GM18873 (cell line): ENCODE measurements around the gene SP6.

Experiments
- ATAC-seq: cut with Tn5 transposase; IDR thresholded peaks from one replicate; pipeline ENCODE4 v1.9.1; 2021; ENCODE audit warnings: mild to moderate bottlenecking, moderate library complexity, moderate number of reproducible peaks; ENCODE audit not compliant: unreplicated experiment, low FRiP score

Gene SP6

GRCh38 chr17:47879776-47880454, 29.0 kb upstream of the SP6 start:
- no peak for ATAC-seq

DNA sequence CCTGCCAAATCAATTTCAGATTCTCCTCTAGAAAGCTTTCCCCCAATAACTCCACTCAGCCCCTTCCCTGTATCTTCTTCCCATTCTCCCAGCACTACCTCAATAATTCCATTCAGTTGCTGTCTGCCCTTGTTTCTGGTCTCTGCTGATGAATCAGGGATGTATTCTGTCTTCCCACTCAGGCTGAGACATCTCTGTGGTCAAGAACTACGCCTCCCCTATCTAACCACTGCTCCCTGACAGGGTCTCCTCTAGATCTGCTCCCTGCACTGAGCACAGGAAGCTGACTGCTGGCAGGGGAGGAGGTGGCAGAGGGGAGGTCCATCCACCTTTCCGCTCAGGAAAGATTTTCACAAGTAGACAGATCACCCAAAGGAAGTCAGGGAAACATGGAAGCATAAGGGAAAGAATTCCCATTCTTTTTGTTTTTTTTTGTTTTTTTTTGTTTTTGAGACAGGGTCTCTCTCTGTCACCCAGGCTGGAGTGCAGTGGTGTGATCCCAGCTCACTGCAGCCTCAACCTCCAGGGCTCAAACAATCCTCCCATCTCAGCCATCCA, 28.1 kb upstream of the SP6 start:
- ATAC-seq, result no peak

GRCh38 chr17:47878203-47879027, 27.5 kb upstream of the SP6 start:
- ATAC-seq, result no peak

DNA sequence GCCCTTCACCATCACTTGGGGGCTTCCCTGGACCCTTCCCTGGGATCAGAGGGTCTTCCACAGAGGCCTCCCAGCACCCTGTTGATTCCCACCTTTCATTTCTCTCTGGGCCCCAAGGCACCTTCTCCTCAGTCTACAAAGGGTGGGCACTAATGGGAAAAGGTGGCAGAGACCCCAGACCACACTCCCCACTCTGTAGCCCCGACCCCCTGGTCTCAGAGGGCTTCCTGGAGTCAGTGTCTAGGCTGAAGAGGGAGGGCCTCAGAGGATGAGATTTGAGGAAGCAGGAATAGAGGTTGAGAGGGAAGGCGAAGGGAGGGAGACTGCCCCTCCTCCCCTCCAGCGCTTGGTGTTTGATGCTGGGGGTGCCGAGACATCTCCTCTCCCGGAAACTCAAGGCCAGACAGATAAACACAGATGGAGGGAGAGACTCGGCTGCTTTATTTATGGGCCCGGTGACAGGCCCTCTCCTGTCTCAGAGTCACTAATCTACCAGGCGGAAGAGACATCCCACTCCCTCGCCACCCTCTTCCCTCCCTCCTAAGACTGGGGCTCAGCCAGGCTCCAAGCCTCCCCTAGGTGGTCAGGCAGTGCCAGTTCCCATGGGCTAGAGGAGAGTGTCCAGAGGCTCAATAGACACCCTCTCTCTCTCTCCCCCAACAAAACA, 26.5 kb upstream of the SP6 start:
- ATAC-seq, result no peak

DNA sequence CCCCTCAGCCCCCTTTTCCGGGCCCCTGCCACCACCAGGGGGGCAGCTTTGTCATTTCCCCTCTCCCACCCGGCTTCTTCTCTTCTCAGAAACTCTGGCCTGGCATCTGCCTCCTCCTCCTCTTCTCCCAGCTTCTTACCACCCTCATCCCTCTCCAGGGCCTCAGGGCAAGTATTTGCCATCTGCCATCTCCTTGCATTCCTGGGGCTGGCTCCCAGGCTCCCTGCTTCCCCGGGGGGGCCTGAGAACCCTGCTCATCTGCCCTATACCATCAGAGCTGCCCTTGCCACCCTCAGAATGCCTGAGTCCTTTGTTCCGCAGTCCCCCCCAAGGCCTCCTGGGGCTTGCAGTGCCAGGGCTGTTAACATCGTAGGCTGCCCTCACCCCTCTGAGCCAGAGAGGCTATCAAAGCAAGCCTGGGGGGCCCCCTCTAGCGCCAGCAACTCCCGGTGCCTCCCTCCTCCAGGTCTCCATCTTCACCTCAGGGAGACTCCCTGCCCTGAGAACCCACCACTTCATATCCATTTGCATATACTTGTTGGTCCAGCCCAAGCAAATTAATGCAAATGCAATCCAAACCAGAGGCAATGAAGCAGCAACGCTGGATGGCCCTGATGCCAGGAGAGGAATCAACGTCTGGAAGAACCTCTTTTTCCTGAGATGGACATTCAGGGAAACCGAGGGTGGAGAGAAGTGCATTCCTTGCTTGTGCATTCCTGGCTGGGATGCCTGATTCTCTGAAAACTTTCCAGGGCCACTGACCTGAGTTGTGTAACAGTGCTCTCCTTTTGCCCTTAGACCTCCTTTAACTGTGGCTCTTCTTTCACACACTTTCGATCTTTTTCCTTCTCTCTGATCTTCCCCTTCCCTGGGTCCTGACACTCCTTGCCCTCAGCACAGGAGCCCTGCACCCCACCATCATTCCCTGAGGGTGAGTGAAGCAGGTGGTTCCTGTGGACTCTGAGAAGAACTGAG, 24.3 kb upstream of the SP6 start:
- no peak for ATAC-seq

DNA sequence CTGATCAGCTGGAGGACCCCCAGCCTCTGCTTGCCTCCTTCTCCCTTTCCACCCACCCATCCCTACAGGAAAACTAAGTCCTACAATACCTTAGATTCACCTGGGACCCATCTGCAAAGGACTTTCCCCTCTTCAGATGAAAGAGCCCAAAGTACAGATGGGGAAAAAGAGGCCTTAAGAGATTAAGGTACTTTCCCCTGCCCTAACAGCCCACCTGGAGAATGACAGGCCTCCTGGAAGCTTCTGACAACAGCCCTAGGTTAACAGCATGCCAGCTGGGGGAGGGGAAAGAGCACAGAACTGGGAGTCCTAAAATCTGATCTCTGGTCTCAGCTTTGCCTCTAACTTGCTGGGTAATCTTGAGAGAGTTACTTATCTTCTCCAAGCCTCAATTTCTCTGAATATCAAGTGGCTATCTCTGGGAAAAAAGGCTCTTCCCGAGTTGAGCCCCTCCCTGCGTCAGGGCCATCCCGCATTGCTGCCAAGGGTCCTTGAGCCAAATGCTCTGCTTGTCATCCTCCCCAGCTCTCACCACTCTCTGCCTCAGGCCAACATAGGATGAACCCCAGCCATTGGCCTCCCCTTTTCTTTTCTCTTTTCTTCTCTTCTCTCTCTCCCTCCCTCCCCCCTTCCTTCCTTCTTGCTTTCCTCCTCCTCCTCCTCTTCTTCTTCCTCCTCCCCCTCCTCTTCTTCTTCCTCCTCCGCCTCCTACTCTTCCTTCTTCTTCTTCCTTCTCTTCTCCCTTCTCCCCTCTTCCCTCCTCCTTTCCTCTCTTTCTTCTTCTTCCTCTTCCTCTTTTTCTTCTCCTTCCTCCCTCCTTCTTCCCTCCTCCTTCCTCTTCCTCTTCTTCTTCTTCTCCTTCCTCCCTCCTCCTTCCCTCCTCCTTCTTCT, 22.5 kb upstream of the SP6 start:
- ATAC-seq, result no peak

DNA sequence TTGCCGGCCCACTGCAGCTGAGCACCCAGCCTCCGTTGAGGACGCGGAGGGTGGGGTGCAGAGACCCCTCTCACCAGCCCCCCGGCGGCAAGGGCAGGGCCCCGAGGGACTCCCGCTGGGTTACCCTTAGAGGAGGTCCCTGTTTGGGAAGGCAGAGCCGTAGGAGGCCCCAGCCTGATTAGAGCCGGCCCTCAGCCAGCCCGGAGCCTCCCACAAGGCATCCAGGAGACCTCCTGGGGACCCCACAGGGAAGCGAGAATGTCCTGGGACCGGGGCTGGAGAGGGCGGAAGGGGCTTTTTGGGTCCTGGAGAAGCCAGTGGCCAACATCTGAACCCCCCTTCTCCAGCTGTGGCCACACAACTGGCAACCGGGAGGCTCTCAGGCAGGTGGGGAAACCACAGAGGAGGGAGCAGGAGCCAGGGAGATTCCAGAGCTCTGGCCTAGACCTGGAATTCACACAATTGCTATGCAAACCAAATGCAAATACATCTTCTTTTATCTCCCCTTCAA, 21.7 kb upstream of the SP6 start:
- no peak for ATAC-seq

DNA sequence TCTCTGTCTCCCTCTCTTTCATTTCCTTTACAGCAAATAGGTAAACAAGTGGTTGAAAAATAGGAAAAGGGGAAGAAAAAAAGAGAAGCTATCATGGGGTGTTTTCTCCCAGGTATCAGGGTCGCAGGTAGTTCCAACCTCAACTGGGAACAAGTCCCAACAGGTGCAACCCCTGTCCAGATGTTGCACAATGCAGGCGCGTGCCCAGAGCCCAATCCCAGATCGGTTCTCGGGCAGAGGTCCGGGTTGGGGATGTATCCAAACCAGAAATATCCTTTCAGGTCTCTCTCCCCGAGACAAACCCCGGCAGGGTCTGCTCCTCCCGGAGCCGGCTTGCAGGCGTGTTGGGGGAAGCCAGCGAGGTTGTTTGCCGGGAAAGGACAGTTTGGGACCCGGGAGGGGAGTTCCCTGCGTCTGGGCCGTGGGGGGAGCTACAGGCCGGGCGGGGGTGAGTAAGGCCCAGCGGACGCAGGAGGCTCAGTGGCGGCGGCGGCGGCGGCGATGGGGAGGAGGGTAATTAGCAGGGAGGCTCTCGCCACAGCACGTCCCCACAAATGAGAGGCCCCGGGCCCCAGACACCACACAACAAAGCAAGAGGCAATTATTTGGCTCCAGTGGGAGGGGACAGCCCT, 21.2 kb upstream of the SP6 start:
- ATAC-seq, result no peak

DNA sequence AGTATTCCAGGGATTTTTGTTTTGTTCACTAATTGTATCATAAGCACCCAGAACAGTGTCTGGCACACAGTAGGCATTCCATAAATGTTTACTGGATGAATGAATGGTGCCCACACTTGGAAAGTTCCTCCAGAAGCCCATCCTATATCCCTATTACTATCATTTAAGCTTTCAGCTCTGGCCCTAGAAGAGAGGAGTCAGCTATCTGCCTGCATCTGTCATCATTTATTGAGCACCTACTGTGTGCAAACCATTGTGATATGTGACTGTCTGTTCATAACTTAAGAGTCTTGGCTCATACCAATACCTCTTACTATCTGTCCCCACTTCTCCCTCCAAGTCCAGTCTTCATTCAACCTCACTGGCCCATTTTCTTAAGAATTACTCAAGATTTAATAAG, 20.1 kb upstream of the SP6 start:
- ATAC-seq, result no peak

DNA sequence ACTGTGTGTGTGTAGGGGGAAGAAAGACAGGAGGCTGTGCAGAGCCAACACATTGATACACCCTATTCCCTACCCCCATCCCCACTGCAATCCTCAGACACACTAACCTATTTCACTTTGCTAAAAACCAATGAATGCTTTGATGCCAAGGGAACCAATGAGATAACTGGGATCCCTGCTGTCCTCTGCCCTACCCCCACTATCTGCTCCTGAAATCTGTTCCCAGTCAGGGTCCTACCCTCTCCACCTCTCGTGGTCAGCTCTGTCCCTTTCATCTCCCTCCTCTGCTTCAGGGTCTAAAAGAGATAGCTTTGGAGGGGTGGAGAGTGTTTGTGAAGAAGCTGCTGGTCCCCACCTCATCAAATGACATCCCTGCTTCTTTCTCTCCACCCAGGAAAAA, 19.1 kb upstream of the SP6 start:
- ATAC-seq, result no peak

DNA sequence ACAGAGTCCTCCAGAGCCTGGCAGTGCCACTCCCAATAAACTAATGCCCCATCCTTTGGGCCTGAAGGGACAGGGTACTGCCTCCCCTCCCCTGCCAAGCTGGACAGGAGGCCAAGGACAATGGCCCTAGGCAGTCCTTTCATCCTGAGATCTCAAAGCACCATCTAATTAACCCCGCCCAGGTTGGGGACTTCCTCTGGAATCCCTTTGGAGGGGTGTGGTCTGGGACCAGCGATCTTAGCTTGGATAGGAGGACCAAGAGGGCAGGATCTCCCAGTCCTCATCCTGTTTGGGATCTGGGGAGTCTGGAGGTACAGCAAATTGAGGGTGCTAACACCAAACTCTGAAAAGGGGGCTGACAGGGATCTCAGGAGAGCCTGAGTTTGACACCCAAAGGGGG, 18.2 kb upstream of the SP6 start:
- no peak for ATAC-seq

DNA sequence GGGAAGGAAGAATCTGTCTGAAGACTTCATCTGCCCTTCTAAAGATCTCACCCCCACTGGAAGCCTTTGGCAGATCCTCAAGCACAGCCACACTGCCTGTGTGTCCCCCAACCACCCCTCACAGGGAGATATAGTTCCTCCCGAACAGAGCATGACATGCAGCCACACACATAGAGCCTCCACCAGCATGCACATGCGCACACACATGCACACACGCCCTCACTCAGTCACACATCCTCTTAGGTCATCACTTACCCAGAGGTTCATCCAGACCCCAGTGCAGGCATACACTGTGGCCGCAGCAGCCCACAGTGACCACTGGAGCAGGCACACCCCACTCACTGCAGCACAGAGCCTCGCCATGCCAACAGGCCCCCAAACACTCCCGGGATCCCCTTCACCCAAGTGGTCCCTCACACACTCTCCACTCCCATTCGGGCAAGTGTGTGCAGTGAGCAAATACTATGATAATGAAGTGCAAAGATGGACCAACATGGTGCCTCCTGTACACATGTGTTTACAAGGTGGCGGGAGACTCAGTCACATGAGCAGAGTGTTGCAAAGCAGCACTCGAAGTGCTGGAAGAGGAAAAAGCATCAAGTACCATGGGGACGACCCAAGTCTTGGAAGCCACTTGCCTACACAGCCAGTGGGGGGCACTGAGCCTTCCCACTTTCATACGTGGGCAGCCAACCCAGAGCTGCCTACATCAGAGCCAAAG, 17.0 kb upstream of the SP6 start:
- ATAC-seq, result no peak

DNA sequence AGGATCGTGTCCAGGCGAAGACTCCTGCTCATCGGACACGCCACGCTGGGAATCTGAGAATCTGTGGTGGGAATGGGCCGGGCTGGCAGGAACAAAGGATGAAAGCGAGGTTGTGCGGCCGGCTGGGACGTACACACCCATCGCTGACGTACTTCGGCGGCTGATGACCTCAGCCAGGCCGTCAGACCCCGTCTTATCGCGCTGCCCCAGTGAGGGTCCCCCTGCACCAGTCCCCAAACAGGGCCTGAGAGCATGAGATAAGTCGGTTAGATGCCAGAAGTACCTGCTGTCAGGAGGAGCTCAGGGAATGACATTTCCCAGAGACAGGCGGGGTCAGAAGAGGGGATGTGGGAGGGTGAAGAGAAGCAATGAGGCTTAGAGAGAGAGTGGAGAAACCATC, 16.0 kb upstream of the SP6 start:
- no peak for ATAC-seq

GRCh38 chr17:47864791-47865216, 13.8 kb upstream of the SP6 start:
- ATAC-seq, result no peak

DNA sequence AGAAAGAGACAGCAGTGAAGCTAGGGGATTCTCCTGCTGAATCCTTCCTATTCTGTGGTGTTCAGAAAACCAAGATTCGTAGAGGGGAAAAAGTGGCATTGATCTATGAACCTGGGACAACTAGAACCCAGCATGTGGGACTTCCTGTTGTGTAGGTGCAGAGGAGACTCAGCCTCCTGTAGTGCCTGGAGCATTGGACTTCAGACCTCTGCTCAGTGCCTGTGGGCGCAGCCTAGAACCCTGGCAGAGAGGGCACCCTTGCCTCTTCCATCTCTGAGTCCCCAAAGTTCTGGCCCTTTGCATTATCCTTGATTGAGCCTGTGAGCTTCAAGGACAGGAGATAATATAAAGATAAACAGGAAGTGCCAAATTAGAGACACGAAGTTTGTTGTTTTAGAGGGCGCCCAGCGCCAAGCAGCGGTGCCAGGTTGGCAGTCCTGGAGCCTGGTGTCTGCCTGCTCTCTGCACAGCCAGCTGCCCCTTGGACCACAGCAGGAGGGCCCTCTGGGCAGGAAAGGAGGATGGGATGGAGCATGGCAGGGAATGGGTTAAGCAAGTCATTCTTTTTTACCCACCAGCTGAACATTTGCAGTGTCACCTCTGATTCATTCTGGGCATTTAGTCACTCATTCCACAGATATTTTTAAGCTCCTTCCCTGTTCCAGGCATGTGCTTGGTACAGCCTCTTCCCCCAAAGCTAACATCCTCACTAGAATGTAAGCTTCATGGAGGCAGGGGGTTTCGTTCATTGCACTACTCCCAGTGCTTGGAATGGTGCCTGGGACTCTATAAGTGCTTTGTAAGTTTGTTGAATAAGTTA, 11.9 kb upstream of the SP6 start:
- no peak for ATAC-seq

DNA sequence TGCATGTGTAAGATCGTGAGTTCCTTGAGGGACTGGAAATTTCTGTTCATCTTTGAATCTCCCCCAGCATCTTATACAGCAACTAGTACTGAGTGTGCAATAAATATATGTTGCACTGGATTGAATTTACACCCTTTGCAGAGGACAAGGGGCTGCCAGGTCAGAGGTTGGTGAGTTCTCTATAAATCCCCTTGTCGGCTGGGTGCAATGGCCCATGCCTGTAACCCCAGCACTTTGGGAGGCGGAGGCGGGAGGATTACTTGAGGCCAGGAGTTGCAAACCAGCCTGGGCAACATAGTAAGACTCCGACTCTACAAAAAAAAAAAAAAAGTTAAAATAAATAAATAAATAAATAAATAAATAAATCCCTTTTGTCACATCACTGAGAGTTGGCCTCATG, 9.4 kb upstream of the SP6 start:
- ATAC-seq, result no peak
